Breast epithelium (tissue), 3 donors: ENCODE data around the gene KCNQ5.

Experiments
- POLR2AphosphoS5 ChIP-seq, 3 donors: sonication (generic); formaldehyde crosslinking; IDR thresholded peaks; one replicate each; pipeline ENCODE4 v1.6.1; 2017; ENCODE audit warnings: antibody characterized with exemption in 3 of 3
- TF ChIP-seq, protein P1 (sequence below), 3 donors: fragments of 450-650 bp; IDR thresholded peaks; one replicate each; pipeline ENCODE4 v1.5.1; 2016 to 2017; ENCODE audit warnings: antibody characterized with exemption in 3 of 3, mild to moderate bottlenecking in 3 of 3, moderate library complexity in 3 of 3

DNA sequence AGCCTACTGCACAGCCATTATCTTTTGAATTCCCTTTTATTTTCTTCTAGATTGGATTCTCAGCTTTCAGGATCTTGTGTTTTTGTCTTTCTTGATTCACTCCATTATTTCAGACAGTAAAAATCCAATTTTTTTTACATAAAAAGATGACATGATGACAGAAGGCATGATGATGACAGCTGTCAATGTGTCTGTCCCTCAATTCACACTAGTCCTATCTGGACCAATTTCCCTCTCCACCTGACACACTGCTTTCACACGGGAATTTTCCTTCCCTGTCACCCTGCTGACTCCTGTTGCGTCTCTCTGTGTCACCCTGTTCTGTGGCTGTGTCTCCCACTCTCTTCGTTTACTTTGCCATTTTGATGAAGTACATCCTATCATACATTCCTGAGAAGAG lies 529.9 kb downstream of the KCNQ5 start:
- TF ChIP-seq, protein P1, sequence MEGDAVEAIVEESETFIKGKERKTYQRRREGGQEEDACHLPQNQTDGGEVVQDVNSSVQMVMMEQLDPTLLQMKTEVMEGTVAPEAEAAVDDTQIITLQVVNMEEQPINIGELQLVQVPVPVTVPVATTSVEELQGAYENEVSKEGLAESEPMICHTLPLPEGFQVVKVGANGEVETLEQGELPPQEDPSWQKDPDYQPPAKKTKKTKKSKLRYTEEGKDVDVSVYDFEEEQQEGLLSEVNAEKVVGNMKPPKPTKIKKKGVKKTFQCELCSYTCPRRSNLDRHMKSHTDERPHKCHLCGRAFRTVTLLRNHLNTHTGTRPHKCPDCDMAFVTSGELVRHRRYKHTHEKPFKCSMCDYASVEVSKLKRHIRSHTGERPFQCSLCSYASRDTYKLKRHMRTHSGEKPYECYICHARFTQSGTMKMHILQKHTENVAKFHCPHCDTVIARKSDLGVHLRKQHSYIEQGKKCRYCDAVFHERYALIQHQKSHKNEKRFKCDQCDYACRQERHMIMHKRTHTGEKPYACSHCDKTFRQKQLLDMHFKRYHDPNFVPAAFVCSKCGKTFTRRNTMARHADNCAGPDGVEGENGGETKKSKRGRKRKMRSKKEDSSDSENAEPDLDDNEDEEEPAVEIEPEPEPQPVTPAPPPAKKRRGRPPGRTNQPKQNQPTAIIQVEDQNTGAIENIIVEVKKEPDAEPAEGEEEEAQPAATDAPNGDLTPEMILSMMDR (IDR thresholded peaks at IDR 0.05): no peak
- no peak for TF ChIP-seq POLR2AphosphoS5 (IDR thresholded peaks at IDR 0.05)
